UCSD-AML1 (cell line): ENCODE measurements around the gene CD37.
A peak's percentile ranks its signal among the peaks of the same experiment; 100 is the strongest.
"Not testable (repeated sequence)": the region's sequence is repeated elsewhere in the genome, so short reads cannot be mapped to it uniquely, and the experiment has no call there.

ENCODE experiments used
- DNase-seq: peaks from one replicate; lab custom pipeline; 2025; ENCODE audit not compliant: unreplicated experiment; lab: John Stamatoyannopoulos, UW

The CD37 gene, protein sequence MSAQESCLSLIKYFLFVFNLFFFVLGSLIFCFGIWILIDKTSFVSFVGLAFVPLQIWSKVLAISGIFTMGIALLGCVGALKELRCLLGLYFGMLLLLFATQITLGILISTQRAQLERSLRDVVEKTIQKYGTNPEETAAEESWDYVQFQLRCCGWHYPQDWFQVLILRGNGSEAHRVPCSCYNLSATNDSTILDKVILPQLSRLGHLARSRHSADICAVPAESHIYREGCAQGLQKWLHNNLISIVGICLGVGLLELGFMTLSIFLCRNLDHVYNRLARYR

GRCh38 chr19:49335071-49335783 lies at the start of gene CD37:
Gene CD37 (plus strand): TSS chr19:49335406. CDS start chr19:49335541, 135 bp downstream.
- peak; percentile 67 for DNase-seq

DNA sequence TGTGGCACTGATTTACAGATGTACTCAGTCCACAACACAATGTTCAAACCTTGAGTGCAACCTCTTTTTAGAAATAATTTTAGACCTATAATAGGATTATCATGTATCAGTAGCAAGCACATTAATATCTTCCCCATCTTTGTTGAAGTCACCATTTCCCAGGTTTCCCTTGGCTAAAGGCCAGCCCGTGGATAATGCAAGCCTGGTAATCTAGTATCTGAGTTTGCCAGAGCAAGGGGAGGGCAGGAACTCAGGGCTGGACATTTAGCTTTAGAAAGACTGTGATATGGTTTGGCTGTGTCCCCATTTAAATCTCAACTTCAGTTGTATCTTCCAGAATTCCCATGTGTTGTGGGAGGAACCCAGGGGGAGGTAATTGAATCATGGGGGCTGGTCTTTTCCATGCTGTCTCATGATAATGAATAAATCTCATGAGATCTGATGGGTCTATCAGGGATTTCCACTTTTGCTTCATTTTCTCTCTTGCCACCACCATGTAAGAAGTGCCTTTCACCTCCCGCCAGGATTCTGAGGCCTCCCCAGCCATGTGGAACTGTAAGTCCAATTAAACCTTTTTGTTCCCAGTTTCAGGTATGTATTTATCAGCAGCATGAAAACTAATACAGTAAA lies 48.0 kb upstream of the CD37 start:
- DNase-seq, result no peak

GRCh38 chr19:49288205-49288604 lies 47.0 kb upstream of the CD37 start:
- not testable (repeated sequence) for DNase-seq

- not testable (repeated sequence) for DNase-seq
These were observed 45.9 kb upstream of the CD37 start for GRCh38 chr19:49289286-49289685.

DNA sequence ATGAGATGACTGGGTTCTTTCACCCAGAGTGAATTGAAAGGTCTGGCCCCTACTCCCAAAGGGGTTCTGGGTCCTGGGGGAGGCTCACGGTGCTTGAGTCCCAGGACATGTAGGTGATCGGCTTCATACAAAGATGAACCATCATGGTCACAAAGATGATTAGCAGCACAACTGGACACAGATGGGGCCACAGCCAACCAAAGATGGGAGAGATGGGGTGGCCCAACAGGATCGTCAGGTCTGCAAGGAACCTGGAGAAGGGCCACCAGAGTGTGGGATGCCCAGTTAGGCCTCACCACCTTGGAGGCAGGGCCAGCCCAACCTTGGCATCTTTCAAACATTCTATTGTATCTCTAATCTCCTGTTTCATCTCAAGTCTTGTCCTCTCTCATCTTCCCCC lies 44.7 kb upstream of the CD37 start:
- DNase-seq, result no peak

DNA sequence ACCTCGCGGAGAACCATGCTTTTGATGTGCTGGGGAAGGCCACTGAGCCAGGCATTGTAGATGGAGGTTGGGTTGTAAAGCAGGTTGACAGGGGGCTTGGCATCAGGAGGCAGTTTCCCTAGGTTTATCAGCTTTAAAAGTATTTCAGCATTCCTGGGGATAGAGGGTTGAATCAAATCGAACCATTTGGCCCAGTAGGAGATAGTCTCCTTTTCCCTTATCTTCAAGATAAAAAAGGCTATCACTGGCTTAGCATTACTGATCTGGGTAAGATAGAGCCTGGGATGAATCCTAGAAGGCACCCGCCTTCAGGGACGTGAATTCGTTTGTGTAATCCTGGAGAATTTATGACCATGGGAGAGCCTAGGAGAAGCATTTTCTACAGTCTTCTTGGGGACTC lies 40.8 kb upstream of the CD37 start:
- no peak for DNase-seq

DNA sequence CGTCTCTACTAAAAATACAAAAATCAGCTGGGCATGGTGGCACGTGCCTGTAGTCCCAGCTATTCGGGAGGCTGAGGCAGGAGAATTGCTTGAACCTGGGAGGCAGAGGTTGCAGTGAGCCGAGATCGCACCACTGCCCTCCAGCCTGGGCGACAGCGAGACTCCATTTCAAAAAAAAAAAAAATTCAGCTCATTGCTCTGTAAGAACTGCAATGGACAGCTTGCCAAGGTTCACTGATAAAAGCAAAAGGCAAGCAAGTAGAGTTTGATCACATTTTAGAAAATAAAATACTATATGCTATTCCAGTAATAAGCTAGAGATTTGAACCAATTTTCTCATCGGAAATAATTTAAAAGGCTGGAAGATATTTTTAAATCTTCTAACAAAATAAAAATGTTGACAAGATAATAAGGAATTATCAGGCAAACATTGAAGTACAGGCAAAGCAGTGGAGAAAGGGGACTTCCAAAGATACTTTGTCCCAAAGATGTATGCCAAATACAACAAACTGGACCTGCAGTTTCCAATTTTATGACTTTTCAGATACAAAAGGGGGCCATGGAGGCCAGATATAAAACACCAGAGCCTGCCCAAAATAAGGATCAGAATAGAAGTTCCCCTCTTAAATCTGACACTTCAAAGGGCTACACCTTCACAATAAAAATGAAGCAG lies 39.9 kb upstream of the CD37 start:
- DNase-seq, result no peak

- no peak for DNase-seq
These were observed 37.8 kb upstream of the CD37 start for GRCh38 chr19:49297403-49297802.

DNA sequence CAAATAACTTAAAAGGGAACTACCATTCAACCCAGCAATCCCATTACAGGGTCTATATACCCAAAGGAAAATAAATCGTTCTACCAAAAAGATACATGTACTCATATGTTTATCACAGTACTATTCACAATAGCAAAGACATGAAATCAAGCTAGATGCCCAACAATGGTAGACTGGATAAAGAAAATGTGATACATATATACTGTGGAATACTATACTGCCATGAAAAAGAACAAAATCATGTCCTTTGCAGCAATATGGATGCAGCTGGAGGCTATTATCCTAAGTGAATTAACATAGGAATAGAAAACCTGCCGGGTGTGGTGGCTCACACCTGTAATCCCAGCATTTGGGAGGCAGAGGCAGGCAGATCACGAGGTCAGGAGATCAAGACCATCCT lies 36.6 kb upstream of the CD37 start:
- DNase-seq, result not testable (repeated sequence)

DNA sequence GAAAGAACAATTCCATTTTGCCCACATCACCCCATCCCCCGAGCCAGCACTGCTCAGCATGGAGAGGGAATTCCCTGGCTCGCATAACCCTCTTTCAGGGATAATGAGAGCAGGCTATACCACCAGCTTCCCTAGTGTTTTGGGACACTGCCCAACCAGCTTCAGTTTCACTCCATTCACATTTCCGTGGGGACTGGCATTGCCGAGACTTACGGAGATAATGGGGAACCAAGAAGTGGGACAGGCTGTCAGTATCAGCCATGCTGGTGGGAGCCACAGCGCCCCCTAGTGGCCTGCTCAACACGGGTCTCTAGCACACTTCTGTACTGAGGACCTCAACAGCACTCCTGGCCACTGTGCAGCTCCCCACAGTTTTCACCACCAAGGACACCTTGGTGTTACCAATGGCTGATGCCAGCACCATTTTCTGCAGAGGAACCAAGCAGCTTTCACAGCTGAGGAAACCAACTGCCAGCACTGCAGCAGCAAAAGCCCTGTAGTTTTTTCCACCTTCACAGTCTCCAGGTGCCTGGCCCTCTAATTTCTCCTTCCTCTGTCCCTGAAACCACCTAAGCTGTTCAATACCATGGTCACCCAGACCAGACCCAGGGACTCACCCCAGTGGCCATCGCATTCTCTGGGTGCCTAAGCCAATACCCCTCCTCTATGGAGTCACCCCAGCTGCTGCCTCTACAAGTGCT lies 33.9 kb upstream of the CD37 start:
- peak; percentile 82 for DNase-seq

GRCh38 chr19:49301866-49302252 lies 33.3 kb upstream of the CD37 start:
- DNase-seq, result no peak

DNA sequence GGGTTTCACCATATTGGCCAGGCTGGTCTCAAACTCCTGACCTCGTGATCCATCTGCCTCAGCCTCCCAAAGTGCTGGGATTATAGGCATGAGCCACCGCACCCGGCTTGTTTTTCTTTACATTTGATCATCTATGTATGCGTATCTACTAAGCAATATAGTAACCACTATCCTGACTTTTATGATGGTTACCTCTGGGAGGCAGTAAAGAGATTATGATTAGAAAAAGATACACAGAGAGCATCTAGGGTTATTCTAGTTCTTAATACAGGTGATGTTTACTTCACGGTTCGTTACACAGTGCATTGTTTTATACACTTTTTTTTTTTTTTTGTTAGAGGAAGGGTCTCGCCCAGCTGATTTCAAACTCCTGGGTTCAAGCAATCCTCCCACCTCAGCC lies 28.5 kb upstream of the CD37 start:
- DNase-seq, result not testable (repeated sequence)

DNA sequence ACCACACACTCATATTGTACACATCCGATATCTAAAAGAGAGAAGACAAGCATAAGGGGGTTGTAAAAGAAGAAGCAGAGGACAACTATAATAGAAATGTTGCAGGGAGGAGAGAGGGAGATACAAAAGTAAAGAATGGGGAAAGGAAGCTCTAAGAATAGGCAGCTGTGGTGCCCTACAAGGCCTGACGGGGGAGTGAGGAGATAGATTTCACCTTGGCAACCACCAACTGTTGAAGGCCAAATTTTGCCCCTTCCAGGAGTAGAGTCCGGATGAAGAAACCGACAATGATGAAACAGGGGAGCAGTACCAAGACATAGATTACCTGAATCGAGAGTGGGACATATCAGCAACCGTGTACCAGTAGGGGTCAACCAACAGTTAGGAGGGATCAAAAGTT lies 26.1 kb upstream of the CD37 start:
- DNase-seq, result no peak

DNA sequence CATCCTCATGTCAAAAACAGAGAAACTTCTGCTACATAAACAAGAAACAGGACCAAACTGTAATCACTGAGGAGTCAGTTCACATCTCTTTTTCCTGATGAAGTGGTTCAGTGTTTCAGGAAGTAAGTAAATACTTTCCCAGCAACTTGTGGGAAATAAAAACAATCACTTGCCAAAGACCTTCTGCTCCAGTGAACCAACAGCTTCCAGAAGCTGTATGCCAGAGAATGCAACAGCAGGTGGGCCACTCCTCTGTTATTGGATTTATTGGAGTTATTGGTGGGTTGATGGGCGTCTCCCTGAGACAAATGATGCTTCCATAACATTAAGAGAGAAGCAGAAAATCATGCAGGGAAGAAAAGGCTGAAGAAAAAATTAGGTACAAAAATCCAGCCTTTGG lies 20.1 kb upstream of the CD37 start:
- no peak for DNase-seq

GRCh38 chr19:49316284-49316683 lies 18.9 kb upstream of the CD37 start:
- DNase-seq, result no peak

- no peak for DNase-seq
These were observed 16.9 kb upstream of the CD37 start for GRCh38 chr19:49318296-49318695.

DNA sequence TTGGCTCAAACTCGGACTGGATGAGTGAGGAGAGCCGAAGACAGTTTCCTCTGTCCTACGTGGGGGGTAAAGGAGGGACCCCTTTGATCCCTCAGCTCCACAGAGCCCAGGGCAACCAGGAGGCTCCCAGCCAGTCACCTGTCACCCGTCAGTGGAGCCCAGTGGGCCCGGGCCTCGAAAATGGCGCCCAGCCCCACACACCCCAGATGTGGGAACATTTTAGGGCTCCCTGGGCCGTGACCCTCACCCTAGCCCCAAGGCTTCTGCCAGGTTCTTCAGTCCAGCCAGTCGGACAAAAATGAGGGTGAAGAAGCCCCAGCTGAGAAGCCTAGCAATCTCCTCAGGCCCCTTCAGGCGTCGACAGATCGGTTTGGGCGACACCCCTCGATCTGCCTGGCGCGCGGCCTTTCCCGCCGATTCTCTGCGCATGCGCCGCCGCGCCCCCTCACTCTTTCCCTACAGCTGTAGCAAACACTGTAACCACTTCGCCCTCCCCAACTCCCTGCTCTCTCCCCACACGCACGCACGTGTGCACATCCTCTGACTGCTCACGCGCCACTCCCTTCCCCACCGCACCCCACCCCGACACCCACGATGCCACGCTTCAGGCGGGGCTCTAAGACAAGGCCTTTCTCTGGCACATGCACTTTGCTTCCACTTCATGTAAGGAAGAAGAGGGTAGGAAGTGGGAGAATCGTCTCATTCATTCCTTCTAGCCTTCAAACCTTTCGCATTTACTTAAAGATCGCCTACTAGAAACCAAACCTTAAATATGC lies 10.2 kb upstream of the CD37 start, which contains the start of gene SLC6A16:
Gene SLC6A16 (minus strand): TSS at position 391 of the 776 bp plus-strand sequence. CDS start 13,844 bp downstream, outside the sequence.
- DNase-seq, result no peak

- DNase-seq, result not testable (repeated sequence)
These were observed 9.4 kb upstream of the CD37 start for GRCh38 chr19:49325756-49326155.

DNA sequence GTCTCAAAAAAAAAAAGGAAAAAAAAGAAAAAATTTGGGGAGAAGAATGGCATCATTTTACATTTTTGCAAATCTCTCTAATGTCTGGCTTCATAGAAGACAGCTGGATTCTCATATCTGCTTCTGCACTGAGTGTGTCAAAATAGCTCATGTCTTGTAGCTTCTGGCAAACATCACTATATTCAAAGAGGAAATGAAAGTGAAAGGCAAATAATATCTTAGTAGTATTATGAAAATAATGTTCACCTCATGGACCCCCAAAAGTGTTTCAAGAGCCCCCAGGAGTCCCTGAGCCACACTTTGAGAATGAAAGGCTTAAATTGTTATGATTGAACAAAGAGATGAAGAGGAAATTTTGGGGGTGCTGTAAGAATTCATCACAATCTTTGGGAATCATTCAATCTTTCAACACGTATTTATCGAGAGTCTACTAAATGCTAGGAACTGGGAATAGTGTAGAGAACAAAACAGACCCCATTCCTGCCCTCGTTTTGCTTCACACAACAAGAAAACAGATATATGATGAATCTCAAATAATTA lies 9.0 kb upstream of the CD37 start:
- DNase-seq, result no peak
